Fibroblast of skin of left quadriceps (primary cell): ENCODE measurements around the gene MTRF1.

Experiments used
- DNase-seq, 2 experiments: peaks; one replicate each; pipeline ENCODE4 v3.0.0-alpha.2; 2013; ENCODE audit warnings: low read depth in 2 of 2

MTRF1 gene

GRCh38 chr13:41224113-41225110 lies 39.0 kb downstream of the MTRF1 start:
- peak; percentile 48 to 56 for DNase-seq

- DNase-seq, result no peak
Measured at GRCh38 chr13:41222259-41222852, 41.0 kb downstream of the MTRF1 start.

GRCh38 chr13:41220401-41220800 lies 43.0 kb downstream of the MTRF1 start:
- no peak for DNase-seq

- peak in 1 of 2 experiments; percentile 25 for DNase-seq
Measured at GRCh38 chr13:41216160-41216559, 47.2 kb downstream of the MTRF1 start.

GRCh38 chr13:41213919-41214318 lies 49.5 kb downstream of the MTRF1 start:
- DNase-seq, result no peak

- DNase-seq, result no peak
Measured at GRCh38 chr13:41213316-41213715, 50.1 kb downstream of the MTRF1 start.

GRCh38 chr13:41212881-41213280 lies 50.5 kb downstream of the MTRF1 start:
- no peak for DNase-seq

GRCh38 chr13:41211062-41211461 lies 52.3 kb downstream of the MTRF1 start:
- DNase-seq, result no peak

GRCh38 chr13:41206467-41206866 lies 56.9 kb downstream of the MTRF1 start:
- DNase-seq, result no peak

GRCh38 chr13:41203810-41204209 lies 59.6 kb downstream of the MTRF1 start:
- no peak for DNase-seq

GRCh38 chr13:41200126-41200525 lies 63.2 kb downstream of the MTRF1 start:
- DNase-seq, result no peak

- DNase-seq, result no peak
Measured at GRCh38 chr13:41199526-41199925, 63.9 kb downstream of the MTRF1 start.

GRCh38 chr13:41199079-41199478 lies 64.3 kb downstream of the MTRF1 start:
- DNase-seq, result no peak

- no peak for DNase-seq
Measured at GRCh38 chr13:41196620-41197019, 66.8 kb downstream of the MTRF1 start.

- no peak for DNase-seq
Measured at GRCh38 chr13:41196011-41196410, 67.4 kb downstream of the MTRF1 start.

GRCh38 chr13:41193919-41194824 lies 69.2 kb downstream of the MTRF1 start, which contains the start of gene KBTBD7:
KBTBD7 (minus strand) TSS chr13:41194569; CDS start chr13:41194257, 312 bp downstream.
- peak; percentile 97 for DNase-seq

GRCh38 chr13:41193469-41193868 lies 69.9 kb downstream of the MTRF1 start:
- no peak for DNase-seq

GRCh38 chr13:41188584-41188983 lies 74.8 kb downstream of the MTRF1 start:
- DNase-seq, result no peak

GRCh38 chr13:41186481-41186880 lies 76.9 kb downstream of the MTRF1 start:
- DNase-seq, result no peak

GRCh38 chr13:41182231-41182630 lies 81.1 kb downstream of the MTRF1 start:
- no peak for DNase-seq

GRCh38 chr13:41179593-41180250 lies 83.7 kb downstream of the MTRF1 start:
- DNase-seq, result peak; percentile 37 to 51
